ENCODE data around the gene CAMK1D.

CAMK1D gene

DNA sequence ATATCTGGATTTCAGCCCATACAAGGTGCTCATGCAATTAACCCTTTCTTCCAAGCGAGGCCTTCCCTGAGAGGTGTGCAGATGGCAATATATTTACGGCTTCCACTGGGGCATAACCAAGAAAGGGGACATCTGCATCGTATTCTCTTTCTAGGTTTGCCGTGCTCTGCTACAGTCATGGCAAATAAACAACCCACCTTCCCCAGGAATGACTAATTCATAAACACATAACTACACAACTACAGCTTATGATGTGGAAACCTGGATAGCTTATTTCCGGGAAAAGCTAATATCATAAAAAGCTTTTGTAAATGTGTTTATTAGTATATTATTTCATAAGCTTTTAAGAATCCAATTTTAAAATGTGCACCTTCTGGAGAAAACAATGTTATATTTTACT lies 120.0 kb downstream of the CAMK1D start:
- no peak overlapping the region for H3K4me3 ChIP-seq (ENCODE audit: low read depth, low read length)
- TF ChIP-seq, protein P1, sequence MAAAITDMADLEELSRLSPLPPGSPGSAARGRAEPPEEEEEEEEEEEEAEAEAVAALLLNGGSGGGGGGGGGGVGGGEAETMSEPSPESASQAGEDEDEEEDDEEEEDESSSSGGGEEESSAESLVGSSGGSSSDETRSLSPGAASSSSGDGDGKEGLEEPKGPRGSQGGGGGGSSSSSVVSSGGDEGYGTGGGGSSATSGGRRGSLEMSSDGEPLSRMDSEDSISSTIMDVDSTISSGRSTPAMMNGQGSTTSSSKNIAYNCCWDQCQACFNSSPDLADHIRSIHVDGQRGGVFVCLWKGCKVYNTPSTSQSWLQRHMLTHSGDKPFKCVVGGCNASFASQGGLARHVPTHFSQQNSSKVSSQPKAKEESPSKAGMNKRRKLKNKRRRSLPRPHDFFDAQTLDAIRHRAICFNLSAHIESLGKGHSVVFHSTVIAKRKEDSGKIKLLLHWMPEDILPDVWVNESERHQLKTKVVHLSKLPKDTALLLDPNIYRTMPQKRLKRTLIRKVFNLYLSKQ (tag by site-specific recombination; IDR thresholded peaks at IDR 0.05; ENCODE audit: borderline replicate concordance), result no peak
- no peak for TF ChIP-seq ZNF48 (tag by site-specific recombination; IDR thresholded peaks at IDR 0.05)
- TF ChIP-seq, protein P2, sequence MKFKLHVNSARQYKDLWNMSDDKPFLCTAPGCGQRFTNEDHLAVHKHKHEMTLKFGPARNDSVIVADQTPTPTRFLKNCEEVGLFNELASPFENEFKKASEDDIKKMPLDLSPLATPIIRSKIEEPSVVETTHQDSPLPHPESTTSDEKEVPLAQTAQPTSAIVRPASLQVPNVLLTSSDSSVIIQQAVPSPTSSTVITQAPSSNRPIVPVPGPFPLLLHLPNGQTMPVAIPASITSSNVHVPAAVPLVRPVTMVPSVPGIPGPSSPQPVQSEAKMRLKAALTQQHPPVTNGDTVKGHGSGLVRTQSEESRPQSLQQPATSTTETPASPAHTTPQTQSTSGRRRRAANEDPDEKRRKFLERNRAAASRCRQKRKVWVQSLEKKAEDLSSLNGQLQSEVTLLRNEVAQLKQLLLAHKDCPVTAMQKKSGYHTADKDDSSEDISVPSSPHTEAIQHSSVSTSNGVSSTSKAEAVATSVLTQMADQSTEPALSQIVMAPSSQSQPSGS (tag by site-specific recombination; IDR thresholded peaks at IDR 0.05; ENCODE audit: low read depth), result no peak
- no peak for TF ChIP-seq ZFHX2 (tag by site-specific recombination; conservative IDR thresholded peaks at IDR 0.05)
- no peaks in the 10 kb centered on the region for H3K9me3 ChIP-seq (ENCODE audit: control insufficient read depth, insufficient read depth, low read depth, low read length)
- ChIA-PET POLR2A (no interaction called here), CTCF (no interaction called here)
- no peaks in the 10 kb centered on the region for H3K36me3 ChIP-seq (ENCODE audit: control insufficient read depth in 2 of 2, insufficient read depth in 1 of 2, low read length in 2 of 2)
- H3K27ac ChIP-seq (ENCODE audit: extremely low read depth, low read depth, low read length), result no peak overlapping the region
- peaks cover 4% of the 10 kb centered on the region; the same call in 1 of the 2 replicates for H3K4me1 ChIP-seq (ENCODE audit: control insufficient read depth, insufficient read depth, low read length)

DNA sequence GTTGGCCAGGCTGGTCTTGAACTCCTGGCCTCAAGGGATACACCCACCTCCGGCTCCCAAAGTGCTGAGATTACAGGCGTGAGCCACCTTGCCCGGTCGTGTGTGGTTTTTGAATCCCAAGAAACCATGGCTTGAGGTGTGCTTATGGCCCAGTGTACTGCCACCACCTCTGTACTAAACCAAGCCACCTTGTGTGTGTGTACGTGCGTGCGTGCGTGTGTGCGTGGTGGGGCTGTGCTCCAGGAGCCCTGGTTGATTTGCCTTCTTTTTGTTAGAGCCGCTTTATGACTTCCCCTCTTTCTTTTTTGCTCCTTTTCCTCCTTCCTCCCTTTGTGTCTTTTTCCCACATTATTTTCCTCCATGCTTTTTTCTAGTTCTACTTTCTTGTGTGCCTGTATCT lies 121.4 kb downstream of the CAMK1D start:
- Histone ChIP-seq H3K36me3 (ENCODE audit: control insufficient read depth in 2 of 2, insufficient read depth in 1 of 2, low read length in 2 of 2) (no peaks in the 10 kb centered on the region), H3K27ac (ENCODE audit: extremely low read depth, low read depth, low read length) (no peak overlapping the region), H3K4me3 (ENCODE audit: low read depth, low read length) (no peak overlapping the region), H3K4me1 (ENCODE audit: control insufficient read depth, insufficient read depth, low read length) (peaks cover 4% of the 10 kb centered on the region; the same call in 1 of the 2 replicates), H3K9me3 (ENCODE audit: control insufficient read depth, insufficient read depth, low read depth, low read length) (no peaks in the 10 kb centered on the region)
- ChIA-PET POLR2A (no interaction called here), CTCF (interaction anchor here (1.2 kb wide), 1 partner anchor 256 kb away, joined by 3 read pairs; no protein-coding TSS in a partner anchor)
- no peak for TF ChIP-seq ZNF560 (tag by site-specific recombination; IDR thresholded peaks at IDR 0.05; ENCODE audit: borderline replicate concordance)
- TF ChIP-seq SP2 (tag by site-specific recombination; IDR thresholded peaks at IDR 0.05), result no peak
- TF ChIP-seq, protein P3, sequence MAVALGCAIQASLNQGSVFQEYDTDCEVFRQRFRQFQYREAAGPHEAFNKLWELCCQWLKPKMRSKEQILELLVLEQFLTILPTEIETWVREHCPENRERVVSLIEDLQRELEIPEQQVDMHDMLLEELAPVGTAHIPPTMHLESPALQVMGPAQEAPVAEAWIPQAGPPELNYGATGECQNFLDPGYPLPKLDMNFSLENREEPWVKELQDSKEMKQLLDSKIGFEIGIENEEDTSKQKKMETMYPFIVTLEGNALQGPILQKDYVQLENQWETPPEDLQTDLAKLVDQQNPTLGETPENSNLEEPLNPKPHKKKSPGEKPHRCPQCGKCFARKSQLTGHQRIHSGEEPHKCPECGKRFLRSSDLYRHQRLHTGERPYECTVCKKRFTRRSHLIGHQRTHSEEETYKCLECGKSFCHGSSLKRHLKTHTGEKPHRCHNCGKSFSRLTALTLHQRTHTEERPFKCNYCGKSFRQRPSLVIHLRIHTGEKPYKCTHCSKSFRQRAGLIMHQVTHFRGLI (tag by site-specific recombination; IDR thresholded peaks at IDR 0.05), result peak; percentile 86
- TF ChIP-seq SCRT1 (tag by site-specific recombination; IDR thresholded peaks at IDR 0.05; ENCODE audit: borderline replicate concordance), result no peak

DNA sequence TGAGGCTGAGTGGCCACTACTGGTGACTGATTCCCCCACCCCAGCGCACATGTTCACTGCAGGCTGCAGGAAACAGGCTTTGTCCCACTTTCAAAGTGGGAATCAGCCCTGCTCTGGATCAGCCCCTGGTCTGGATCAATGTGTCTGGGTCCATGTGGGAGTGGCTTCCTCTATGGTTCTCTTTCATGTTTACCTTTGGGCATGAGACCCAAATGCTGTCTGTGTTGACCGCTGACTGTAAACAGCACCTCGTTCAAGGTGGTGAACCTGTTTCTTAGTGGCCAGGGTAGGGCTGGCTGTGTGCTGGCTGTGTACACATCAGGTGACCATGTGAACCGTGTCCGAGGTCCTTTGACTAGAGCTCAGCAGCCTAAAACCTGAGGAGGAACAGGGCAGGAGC lies 121.8 kb downstream of the CAMK1D start:
- POLR2A ChIA-PET, result no interaction called here
- no peaks in the 10 kb centered on the region for H3K9me3 ChIP-seq (ENCODE audit: control insufficient read depth, insufficient read depth, low read depth, low read length)
- peaks cover 4% of the 10 kb centered on the region; the same call in 1 of the 2 replicates for H3K4me1 ChIP-seq (ENCODE audit: control insufficient read depth, insufficient read depth, low read length)
- no peak overlapping the region for H3K27ac ChIP-seq (ENCODE audit: extremely low read depth, low read depth, low read length)
- no peaks in the 10 kb centered on the region for H3K36me3 ChIP-seq (ENCODE audit: control insufficient read depth in 2 of 2, insufficient read depth in 1 of 2, low read length in 2 of 2)
- no peak for TF ChIP-seq ZNF266 (tag by site-specific recombination; IDR thresholded peaks at IDR 0.05; ENCODE audit: low read depth)
- peak; percentile 33; the same call in 1 of the 2 replicates for TF ChIP-seq ZBTB17 (tag by site-specific recombination; IDR thresholded peaks at IDR 0.05)
- CTCF ChIA-PET, result interaction anchor here (1.2 kb wide), 1 partner anchor 257 kb away, joined by 3 read pairs; no protein-coding TSS in a partner anchor
- H3K4me3 ChIP-seq (ENCODE audit: low read depth, low read length), result no peak overlapping the region

DNA sequence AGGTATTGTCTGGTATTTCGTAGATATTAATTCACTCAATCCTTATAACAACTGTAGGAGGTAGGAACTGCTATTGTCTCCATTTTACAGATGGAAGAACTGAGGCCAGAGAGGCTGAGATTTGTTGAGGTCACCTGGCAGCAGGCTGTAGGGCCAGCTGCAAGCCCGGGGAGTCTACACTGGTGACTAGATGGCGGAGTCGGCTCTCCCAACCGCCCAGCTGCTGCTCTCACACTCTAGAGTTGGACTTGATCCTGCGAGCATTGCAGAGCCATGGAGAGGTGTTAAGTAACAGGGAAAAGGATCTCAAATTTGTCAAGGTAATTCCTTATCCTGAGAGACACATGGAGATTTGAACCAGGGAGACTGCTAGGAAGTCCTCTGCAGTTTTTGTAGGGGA lies 124.1 kb downstream of the CAMK1D start:
- Histone ChIP-seq H3K4me1 (ENCODE audit: control insufficient read depth, insufficient read depth, low read length) (peaks cover 4% of the 10 kb centered on the region; the same call in 1 of the 2 replicates), H3K27ac (ENCODE audit: extremely low read depth, low read depth, low read length) (no peak overlapping the region), H3K4me3 (ENCODE audit: low read depth, low read length) (no peak overlapping the region), H3K36me3 (ENCODE audit: control insufficient read depth in 2 of 2, insufficient read depth in 1 of 2, low read length in 2 of 2) (no peaks in the 10 kb centered on the region), H3K9me3 (ENCODE audit: control insufficient read depth, insufficient read depth, low read depth, low read length) (no peaks in the 10 kb centered on the region)
- POLR2A ChIA-PET, result no interaction called here
- TF ChIP-seq ZNF830 (tag by site-specific recombination; IDR thresholded peaks at IDR 0.05; ENCODE audit: low read depth), result no peak
- no peak for TF ChIP-seq ZNF138 (tag by site-specific recombination; IDR thresholded peaks at IDR 0.05; ENCODE audit: borderline replicate concordance)
- CTCF ChIA-PET, result interaction anchor here (1.2 kb wide), 1 partner anchor 183 kb away, joined by 3 read pairs; no protein-coding TSS in a partner anchor

Data from HEK293 (cell line).